NCI-H446 (cell line): ENCODE results near the gene RILPL2.
"Not testable (repeated sequence)": the region's sequence is repeated elsewhere in the genome, so short reads cannot be mapped to it uniquely, and the experiment has no call there.

Experiments used
- DNase-seq, 2 experiments: peaks; one replicate each; lab custom pipeline; 2025; lab: John Stamatoyannopoulos, UW

The RILPL2 gene, protein sequence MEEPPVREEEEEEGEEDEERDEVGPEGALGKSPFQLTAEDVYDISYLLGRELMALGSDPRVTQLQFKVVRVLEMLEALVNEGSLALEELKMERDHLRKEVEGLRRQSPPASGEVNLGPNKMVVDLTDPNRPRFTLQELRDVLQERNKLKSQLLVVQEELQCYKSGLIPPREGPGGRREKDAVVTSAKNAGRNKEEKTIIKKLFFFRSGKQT

DNA sequence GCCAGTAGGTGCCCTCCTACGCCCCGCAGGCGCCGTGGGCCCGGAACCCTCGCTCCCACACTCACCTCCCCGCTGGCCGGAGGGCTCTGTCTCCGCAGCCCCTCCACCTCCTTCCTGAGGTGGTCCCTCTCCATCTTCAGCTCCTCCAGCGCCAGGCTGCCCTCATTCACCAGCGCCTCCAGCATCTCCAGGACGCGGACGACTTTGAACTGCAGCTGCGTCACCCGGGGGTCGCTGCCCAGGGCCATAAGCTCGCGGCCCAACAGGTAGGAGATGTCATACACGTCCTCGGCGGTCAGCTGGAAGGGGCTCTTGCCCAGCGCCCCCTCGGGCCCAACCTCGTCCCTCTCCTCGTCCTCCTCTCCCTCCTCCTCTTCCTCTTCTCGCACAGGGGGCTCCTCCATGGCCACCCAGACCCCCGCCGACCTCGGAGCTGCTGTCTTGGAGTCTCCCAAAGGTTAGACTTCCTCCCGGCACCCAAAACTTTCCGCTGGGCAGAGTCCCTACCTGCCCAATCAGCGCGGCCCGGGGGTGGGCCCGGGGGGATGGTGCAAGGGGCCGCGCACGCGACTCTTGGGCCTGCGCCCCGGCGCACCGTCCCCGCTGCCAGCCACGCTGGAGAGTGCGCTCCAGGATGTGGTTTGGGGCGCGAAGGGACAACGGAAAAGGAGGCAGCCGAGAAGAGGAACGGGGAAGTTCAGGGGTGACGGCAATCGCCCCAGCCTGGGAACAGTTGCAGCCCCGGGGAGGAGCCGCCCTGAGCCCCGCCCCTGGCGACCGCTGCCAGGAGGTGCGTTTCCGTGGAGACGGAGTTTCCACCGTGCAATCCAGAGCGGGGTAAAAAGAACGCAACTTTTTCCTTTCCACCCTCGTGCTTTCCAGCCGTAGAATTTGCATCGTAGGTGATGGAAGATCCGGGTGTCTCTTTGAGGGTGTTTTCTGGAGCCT lies at the start of gene RILPL2:
RILPL2 (minus strand) TSS at position 668 of the 948 bp plus-strand sequence; CDS start at position 404, 264 bp downstream.
- peak in 1 of 2 experiments; percentile 67 for DNase-seq

GRCh38 chr12:123485756-123486155 lies 49.3 kb upstream of the RILPL2 start:
- no peak for DNase-seq

GRCh38 chr12:123483602-123484248 lies 47.2 kb upstream of the RILPL2 start:
- no peak for DNase-seq

DNA sequence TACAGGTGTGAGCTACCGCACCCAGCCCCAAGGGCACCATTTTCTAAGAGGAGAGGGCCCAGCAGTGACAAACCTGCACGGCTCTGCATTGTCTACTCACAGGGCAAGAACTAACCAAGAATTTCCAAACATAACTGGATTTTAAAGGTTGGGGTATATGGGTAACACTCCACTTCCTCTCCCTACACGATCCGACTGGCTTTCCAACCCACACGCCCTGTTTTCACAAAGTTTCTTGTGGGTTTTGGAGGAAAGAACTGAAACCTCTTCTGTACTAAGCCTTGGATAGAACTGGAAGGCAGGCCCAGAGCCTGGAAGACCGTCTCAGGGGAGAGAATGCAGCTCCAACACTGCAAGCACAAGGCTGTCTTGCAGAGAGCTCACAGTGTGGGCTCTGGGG lies 46.4 kb upstream of the RILPL2 start:
- DNase-seq = no peak

- DNase-seq = not testable (repeated sequence)
Measured at GRCh38 chr12:123481251-123481650, 44.8 kb upstream of the RILPL2 start.

DNA sequence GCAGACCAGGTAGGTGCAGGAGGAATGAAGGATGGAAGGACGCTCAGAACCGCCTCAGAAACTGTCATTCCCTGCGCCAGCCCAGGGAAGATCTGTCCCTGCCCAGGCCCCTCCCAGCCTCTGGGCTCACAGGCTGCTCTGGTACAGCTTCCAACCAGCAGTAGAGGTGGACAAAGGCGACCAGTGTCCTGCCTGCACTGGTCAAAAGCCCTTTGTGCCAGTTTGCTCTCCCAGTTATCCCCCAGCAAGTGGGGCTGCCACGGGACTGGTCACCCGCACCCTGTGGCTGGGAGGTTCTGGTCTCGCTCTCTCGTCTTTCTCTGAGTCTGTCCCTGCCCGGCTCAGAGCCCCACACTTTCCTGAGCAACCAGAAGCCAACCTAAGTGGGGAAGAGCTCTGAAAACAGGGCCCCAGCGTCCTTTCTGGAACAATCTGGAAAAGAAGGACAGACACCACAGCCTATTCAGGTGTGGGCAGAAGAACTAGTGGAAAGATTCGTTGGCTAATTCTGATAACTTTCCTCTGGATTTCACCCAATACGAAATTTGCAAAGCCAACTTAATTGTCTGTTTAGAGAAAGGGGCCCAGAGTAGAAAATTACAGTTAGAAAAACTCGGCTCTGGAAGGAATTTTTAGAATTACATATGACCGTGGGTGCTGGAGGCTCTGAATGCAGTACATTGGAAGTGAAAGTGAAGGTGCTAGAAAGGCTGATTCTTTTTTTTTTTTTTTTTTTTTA lies 43.1 kb upstream of the RILPL2 start:
- no peak for DNase-seq

GRCh38 chr12:123478762-123479161 lies 42.3 kb upstream of the RILPL2 start:
- DNase-seq = no peak

DNA sequence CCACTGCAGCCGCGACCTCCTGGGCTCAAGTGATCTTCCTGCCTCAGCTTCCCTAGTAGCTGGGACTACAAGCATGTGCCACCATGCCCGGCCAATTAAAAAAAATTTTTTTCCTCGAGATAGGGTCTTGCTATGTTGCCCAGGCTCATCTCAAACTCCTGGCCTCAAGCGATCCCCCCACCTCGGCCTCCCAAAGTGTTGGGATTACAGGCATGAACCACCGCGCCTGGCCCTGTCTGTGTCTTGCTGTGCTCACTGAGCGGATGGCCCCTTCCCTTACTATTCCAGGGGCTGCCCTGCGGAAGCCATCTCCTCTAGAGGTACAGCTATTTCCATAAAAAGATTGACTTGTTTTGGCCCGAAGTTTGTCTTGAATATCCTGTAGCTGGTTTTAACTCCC lies 41.6 kb upstream of the RILPL2 start:
- DNase-seq = no peak

DNA sequence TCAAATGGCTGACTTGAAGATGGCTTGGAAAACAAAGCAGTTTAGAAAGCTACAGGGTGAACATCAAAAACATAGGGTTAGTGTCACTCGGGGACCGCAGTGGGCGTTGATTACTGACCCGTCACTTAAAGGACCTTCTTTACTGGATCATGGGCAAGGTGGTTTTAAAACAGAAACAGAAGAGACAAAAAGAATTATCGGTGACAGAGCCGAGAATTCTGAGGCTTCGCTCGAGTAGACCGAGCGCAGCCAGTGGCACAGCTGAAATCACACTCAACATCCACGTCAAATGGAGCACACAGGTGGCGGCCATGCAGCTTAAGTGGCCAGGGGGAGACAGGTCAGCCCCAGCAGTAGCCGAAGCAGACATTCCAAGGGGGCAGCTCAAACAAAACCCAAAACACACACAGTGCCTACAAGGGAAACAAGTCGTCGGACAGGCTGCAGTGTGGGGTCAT lies 38.8 kb upstream of the RILPL2 start:
- DNase-seq = no peak

DNA sequence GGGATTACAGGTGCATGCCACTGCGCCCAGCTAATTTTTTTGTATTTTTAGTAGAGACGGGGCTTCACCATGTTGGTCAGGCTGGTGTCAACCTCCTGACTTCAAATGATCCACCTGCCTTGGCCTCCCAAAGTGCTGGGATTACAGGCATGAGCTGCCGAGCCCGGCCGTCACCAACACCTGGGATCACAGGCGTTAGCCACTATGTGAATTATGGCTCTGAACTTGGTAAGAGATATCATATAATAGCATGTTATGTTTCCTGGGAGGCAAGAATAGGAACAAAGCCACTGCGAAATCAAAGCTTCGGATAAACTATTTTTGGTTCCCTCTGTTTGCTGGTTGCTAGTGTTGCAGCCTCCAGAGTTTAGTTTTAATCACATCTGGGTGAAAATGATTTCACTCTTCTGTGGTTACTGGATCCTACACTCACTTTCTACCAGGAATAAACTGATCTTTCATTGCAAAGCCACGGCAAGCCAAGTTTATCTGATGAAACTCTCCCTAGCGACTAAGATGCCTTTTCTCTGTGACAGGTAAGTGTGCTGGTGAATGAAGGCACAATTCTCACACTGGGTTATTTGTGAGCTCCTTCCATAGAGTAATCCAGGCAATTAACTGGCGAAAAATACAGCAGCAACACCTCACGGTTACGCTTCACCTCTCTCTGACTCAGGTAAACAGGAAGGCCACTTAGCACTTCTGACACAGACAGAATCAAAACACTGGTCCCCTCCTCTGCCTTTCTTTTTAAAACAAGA lies 38.2 kb upstream of the RILPL2 start:
- no peak for DNase-seq

DNA sequence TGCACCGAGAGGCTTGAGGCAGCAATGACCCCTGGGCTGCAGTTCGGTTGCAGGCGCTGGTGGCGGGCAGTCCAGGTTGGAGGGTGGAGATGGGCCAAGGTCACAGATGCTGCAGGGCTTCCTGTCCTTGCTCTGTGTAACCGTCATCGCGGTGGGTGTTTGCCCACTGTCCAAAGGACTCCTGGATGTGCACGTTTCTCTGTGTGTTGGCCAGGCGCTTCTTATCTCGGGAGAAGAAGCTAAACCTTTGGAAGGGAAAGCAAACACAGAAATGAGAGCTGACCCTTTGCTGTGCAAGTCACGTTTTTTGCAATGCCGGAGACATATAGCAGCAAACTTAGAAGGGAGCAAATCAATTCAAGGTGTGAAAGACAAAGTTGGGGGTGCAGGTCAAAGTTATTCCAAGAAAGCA lies 36.0 kb upstream of the RILPL2 start:
- DNase-seq = no peak

DNA sequence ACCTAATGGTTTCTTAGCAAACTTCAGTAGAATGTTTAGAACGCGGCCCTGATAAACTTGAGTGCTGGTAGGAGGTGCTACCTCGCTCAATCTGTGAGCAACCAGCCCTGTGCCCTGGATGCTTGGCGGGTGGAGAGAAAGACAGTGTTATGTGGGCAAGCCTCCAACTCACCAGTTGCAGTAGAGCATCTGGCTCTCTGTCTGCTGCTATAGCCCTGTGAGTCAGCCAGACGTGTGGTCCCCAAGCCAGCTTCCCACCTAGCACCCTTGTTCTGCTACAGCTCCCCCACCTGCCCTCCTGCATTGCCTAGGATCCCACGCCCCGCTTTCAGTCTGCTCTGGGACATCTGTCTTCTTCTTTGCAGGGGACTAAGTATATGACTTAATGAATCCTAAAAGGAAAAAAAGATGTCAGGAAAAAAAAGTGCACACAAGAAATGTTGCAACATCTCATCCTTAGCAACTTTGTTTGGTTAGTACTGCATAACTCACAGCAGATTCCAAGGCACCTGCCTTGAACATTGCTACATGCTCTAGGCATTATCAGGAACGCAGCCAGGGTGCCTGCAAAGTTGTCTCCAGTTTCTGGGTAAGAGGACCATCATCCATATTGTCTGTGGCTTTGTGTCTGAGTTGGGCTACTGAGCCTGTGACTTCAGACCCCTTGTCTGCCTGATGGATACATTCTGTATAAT lies 35.0 kb upstream of the RILPL2 start:
- DNase-seq = peak in 1 of 2 experiments; percentile 66

DNA sequence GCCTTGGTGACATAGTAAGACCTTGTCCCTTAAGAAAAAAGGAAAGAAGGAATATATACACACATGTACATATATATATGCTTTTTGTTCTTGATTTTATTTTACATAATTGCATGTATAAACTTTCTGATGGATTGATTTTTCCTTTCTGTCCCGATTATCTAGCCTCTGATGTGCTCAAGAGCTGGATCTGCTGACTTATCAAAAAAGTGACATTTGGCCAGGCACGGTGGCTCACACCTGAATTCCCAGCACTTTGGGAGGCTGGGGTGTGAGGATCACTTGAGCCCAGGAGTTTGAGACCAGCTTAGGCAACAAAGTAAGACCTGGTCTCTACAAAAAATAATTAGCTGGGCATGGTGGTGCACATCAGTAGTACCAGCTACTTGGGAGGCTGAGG lies 33.5 kb upstream of the RILPL2 start:
- DNase-seq = no peak

DNA sequence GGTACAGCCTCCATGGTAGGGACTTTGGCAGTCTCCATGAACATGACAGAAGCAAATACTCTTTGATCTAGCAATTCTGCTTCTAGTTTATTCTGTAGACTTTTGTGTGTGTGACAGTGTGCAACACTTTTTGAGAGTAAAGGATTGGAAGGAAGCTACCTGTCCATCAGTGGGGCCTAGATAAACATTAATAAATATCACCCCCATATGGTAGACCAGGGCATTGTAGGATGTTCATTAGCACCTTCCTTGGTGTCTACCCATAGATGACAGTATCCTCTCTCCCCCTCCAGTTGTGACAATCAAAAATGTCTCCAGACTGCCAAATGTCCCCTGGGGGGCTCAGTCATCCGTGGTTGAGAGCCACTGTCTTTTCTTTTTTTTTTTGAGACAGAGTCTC lies 32.3 kb upstream of the RILPL2 start:
- no peak for DNase-seq

- DNase-seq = no peak
Measured at GRCh38 chr12:123465084-123465483, 28.6 kb upstream of the RILPL2 start.

- not testable (repeated sequence) for DNase-seq
Measured at GRCh38 chr12:123463174-123463573, 26.7 kb upstream of the RILPL2 start.

DNA sequence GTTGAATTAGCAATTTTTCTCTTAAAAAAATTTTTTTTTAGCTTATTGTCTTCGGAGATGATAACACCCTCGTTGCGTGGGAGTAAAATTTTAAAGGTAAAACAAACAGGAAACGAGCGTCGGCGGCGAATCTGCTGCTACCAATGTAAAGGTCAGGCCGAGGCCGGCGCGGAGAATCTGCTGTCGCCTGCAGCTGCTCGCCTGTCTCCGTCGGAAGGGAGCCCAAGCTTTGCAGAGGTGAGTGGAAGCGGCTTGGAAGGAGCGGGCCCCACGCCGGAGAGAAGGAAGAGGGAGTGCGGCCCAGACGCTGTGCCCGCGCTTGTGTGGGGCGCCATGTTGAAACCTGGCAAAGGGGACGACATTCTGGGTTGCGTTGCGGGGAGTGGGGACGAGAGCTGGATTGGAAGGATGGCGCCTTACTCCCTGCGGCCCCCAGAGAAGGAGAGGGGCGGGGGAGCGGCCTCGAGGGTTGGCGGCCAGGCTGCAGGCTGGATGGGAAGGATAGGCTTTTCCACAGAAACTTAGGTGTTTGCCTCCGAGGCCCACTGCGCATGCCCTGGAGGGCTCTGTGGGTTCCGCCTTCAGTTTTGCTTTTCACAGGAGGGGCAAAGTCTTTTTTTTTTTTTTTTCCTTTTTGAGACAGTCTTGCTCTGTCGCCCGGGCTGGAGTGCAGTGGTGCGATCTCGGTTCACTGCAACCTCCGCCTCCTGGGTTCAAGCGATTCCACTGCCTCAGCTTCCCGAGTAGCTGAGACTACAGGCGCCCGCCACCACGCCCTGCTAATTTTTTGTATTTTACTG lies 21.7 kb upstream of the RILPL2 start, which contains the start of gene SNRNP35:
SNRNP35 (plus strand) TSS at position 160 of the 800 bp plus-strand sequence. CDS start 7,402 bp downstream, outside the sequence.
- peak; percentile 89 to 90 for DNase-seq

- no peak for DNase-seq
Measured at GRCh38 chr12:123453165-123453564, 16.7 kb upstream of the RILPL2 start.

DNA sequence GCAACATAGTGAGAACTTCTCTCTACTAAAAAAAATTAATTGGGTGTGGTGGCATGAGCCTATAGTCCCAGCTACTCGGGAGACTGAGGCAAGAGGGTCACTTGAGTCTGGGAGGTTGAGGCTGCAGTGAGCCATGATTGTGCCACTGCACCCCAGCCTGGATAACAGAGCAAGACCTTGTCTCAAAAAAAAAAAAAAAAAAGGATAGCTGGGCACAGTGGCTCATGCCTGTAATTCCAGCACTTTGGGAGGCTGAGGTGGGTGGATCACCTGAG lies 15.7 kb upstream of the RILPL2 start:
- DNase-seq = not testable (repeated sequence)

GRCh38 chr12:123450636-123451035 lies 14.2 kb upstream of the RILPL2 start:
- no peak for DNase-seq
